Activated gamma-delta T cell treated with Interleukin-2 at 50 U/mL for 16 hours (primary cell): ENCODE measurements around the gene LRP5.

Experiments
- DNase-seq: peaks from one replicate; pipeline ENCODE4 v3.0.0-alpha.2; 2020

The LRP5 gene

DNA sequence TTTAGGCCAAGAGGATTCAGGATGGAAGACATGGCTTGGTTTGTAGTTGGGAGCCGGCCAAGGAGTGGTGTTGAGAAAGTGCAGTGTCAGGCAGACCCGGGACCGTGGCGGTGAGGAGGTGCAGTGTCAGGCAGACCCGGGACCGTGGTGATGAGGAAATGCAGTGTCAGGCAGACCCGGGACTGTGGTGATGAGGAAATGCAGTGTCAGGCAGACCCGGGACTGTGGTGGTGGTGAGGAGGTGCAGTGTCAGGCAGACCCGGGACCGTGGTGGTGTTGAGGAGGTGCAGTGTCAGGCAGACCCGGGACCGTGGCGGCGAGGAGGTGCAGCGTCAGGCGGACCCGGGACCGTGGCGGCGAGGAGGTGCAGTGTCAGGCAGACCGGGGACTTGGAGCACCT lies 59.7 kb downstream of the LRP5 start:
- no peak for DNase-seq

- DNase-seq: no peak
Observed at GRCh38 chr11:68372625-68373024, 60.2 kb downstream of the LRP5 start.

GRCh38 chr11:68373189-68373814 lies 60.9 kb downstream of the LRP5 start:
- no peak for DNase-seq

DNA sequence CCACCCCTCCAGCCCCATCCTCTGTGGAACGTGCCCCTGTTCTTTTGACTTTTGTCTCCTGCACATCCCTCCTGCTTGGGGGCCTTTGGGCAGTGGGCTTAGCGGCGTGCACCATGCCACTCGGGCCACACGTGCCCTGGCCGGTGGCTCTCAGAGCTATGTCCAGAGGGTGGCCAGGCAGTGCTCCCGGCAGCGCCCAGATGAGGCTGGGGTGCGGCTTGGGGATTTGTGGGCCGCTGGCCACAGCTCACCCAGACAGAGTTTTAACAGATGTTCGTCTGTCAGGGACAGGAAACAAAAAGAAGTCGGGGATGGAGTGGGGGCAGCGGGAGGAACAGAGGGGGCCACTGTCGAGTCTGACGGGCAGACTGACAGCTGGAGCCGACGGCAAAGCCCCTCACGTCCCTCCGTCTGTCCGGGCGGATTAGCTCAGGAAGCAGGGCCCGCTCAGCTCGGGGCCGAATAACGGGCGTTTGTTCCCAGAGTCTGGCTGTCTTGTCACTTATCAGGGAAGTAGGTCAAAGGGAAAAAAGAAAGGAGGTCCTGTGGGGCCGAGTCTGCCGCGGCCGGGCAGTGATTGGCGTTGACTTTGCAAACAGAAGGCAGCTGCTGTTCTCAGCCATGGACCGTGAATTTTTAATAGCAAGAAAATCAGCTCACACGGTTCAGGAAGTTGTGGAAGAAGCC lies 61.6 kb downstream of the LRP5 start:
- no peak for DNase-seq

GRCh38 chr11:68374531-68374930 lies 62.1 kb downstream of the LRP5 start:
- no peak for DNase-seq

- no peak for DNase-seq
Observed at GRCh38 chr11:68375337-68375736, 62.9 kb downstream of the LRP5 start.

DNA sequence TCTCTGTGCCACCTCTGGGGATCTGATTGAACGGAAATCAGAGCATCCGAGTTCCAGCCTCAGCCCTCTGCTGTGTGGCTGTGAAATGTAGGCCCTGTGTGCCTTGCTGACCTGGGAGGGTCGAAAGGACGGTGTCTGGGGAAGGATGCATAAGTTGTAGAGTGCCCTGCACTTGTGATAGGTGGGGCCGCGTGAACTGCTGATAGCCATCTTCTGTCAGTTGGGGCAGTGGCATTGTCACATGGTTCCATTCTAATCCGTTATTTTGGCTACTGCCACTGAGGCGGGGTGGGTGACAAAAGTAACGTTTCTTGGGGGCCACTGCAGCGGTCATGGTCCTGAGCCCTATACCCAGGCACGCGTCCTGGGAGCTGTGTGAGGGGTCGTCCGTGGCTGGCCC lies 63.4 kb downstream of the LRP5 start:
- no peak for DNase-seq

GRCh38 chr11:68377389-68377795 lies 65.0 kb downstream of the LRP5 start:
- no peak for DNase-seq

DNA sequence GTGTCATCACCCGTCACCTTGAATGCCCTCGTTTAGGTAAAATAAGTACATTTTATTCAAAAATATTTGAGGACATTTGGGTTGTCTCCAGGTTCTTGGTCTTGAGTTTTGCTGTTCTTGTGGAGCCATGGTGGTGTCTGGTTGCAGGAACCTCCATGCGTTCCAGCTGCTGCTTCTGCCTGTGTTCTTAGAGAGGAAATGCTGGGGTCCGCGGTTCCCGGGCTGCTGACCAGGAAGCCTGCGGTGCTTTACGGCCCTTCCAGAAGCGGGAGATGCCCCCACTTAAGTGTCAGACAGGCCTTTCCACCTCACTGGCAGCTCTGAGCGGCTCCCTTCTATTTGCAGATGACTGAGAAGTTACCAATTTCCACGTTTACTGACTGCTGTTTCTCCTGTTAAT lies 66.8 kb downstream of the LRP5 start:
- no peak for DNase-seq

- no peak for DNase-seq
Observed at GRCh38 chr11:68380786-68381622, 68.6 kb downstream of the LRP5 start.

DNA sequence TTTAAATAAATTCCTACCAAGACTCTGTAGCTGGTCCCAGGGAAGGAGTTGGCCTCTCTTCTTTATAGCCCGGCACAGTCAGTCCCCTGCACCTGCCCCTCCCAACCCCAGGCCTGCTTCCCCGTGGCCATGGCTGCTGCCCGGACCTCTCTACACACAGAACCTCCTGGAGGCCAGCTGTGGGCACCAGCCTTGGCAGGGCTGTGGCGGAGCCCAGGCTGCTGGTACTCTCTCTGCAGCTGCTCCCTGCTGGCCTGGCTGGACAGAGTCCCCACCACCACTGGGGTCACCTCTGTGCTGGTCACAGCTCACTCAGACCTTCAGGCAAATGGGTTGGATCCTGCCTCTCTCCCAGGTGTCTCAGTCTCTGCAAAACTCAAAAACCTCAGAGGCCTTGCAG lies 69.3 kb downstream of the LRP5 start:
- DNase-seq: no peak

- DNase-seq: no peak
Observed at GRCh38 chr11:68382358-68382998, 70.1 kb downstream of the LRP5 start.

DNA sequence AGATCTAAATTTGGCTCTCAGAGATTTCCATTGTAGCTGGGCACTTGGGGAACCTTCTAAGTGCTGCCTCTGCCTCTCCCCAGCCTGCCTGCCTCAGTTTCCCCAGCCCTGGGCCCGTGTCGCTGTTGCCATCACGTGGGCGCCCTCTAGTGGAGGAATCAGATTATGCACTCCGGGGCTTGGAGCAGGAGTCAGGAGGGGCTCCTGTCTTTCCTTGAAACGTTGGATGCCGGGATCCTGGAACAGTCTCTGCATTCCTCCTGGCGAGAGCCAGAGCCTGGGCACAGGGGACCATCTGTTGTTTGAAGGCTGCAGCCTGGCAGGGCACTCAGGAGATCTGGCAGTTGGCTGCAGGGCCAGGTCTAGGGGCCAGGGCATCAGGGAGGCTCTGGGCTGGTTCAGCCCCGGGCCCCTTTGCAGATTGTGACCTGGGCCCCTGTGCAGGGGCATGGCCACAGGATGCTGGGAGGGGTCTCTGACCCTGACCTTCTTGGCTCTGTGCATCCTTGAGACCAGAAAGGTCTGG lies 71.6 kb downstream of the LRP5 start:
- DNase-seq: peak; percentile 63

DNA sequence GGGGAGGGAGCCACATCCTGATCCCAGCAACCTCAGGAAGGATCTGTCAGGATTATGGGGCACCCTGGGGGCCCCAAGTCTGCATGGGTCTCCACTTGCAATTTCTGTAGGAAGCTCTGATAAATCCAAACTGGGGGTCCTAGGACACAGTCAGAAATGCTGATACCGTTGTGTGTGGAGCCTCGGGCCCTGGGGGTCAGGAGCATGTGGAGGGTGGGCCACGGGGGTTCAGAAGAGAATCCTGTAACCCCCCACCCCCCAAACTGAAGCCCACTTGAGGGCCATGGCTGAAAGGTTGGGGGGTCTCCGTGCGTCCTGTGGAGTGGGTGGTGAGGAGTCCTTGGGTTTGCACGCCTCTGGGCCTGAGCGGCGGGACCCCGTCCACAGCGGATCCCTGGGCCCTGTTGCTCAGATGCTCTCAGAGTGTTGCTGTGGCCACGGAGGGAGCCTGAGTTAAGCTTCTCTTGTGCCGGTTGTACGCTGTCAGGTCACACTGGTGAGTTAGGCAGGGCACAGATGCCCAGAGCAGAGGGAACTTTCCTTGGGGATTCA lies 72.2 kb downstream of the LRP5 start:
- DNase-seq: no peak

DNA sequence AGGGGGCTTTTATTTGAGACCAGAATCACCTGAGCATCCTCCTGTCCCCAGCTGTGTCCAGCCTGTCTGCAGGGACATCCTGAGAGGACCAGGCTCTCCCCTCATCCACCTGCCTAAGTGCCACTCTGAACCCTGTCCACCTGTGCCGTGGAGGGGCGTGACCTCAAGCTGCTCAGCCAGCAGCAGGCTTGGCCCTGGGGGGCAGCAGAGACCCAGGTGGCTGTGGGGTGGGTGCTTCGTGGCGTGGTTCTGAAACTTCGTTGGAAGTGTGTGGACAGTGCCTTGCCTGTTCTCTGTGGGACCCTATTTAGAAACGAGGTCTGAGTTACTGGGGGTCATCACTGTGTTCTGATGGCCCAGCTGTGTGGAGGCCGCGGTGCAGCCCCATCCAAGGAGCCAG lies 72.7 kb downstream of the LRP5 start:
- no peak for DNase-seq

DNA sequence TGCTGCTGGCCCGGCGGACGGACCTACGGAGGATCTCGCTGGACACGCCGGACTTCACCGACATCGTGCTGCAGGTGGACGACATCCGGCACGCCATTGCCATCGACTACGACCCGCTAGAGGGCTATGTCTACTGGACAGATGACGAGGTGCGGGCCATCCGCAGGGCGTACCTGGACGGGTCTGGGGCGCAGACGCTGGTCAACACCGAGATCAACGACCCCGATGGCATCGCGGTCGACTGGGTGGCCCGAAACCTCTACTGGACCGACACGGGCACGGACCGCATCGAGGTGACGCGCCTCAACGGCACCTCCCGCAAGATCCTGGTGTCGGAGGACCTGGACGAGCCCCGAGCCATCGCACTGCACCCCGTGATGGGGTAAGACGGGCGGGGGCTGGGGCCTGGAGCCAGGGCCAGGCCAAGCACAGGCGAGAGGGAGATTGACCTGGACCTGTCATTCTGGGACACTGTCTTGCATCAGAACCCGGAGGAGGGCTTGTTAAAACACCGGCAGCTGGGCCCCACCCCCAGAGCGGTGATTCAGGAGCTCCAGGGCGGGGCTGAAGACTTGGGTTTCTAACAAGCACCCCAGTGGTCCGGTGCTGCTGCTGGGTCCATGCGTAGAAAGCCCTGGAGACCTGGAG lies 74.1 kb downstream of the LRP5 start:
- DNase-seq: no peak

DNA sequence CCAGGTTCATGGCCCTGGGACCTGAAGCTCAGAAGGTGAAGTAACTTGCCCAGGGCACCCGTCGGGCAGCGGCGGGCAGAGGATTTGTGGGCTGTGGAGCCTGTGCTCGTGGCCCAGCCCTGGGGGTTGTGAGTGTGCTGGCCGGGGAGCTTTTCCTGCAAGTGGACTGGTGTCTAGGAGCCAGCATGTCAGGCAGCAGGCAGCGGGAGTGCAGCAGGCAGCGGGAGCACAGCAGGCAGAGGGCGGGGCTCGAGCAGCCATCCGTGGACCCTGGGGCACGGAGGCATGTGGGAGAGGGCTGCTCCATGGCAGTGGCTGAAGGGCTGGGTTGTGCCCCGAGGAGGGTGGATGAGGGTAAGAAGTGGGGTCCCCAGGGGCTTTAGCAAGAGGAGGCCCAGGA lies 75.4 kb downstream of the LRP5 start:
- no peak for DNase-seq

DNA sequence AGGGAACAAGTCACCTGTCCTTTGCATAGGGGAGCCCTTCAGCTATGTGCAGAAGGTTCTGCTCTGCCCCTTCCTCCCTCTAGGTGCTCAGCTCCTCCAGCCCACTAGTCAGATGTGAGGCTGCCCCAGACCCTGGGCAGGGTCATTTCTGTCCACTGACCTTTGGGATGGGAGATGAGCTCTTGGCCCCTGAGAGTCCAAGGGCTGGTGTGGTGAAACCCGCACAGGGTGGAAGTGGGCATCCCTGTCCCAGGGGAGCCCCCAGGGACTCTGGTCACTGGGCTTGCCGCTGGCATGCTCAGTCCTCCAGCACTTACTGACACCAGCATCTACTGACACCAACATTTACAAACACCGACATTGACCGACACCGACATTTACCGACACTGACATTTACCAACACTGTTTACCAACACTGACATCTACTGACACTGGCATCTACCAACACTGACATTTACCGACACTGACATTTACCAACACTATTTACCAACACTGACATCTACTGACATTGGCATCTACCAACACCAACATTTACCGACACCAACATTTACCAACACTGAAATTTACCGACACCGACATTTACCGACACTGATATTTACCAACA lies 76.3 kb downstream of the LRP5 start:
- DNase-seq: no peak

DNA sequence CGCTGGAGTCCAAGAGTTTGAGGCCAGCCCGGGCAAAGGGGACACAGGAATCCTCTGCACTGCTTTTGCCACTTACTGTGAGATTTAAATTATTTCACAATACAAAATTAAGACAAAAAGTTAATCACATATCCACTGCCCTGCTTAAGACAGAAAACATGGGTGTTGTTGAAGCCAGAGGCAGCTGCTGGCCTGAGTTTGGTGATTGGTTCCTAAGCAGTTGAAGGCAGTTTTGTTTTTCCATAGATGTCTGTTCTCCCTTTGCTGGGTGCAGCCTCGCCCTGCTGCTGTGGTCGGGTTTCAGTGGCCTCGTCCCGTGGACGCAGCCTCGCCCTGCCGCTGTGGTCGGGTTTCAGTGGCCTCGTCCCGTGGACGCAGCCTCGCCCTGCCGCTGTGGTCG lies 77.9 kb downstream of the LRP5 start:
- DNase-seq: no peak

DNA sequence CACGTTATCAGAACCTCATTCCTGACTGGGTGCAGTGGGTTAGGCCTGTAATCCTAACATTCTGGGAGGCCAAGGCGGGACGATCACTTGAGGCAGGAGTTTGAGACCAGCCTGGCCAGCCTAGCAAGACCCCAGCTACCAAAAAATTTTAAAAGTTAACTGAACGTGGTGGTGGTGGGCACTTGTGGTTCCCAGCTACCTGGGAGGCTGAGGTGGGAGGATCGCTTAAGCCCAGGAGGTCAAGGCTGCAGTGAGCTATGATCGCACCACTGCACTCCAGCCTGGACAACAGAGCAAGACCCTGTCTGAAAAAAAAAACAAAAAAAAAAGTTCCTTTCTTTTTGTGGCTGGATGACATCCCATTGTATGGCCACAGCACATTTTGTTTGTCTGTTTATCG lies 80.4 kb downstream of the LRP5 start:
- no peak for DNase-seq

- DNase-seq: no peak
Observed at GRCh38 chr11:68396516-68396915, 84.1 kb downstream of the LRP5 start.

- DNase-seq: no peak
Observed at GRCh38 chr11:68397256-68397655, 84.9 kb downstream of the LRP5 start.
